AG09319 (cell line): Measurements from ENCODE around the gene GAS2L3.
"Not testable (repeated sequence)": the region's sequence is repeated elsewhere in the genome, so short reads cannot be mapped to it uniquely, and the experiment has no call there.

Experiments used
- DNase-seq: peaks from one replicate; pipeline ENCODE4 v3.0.0-alpha.2; 2010; ENCODE audit warnings: low read depth; ENCODE audit errors: extremely low read depth
- TF ChIP-seq, protein P1 (sequence below): IDR thresholded peaks from 2 replicates; pipeline ENCODE4 v1.5.1; 2011; ENCODE audit warnings: low read depth, mild to moderate bottlenecking, inconsistent platforms, low read length, moderate library complexity

Gene GAS2L3

DNA sequence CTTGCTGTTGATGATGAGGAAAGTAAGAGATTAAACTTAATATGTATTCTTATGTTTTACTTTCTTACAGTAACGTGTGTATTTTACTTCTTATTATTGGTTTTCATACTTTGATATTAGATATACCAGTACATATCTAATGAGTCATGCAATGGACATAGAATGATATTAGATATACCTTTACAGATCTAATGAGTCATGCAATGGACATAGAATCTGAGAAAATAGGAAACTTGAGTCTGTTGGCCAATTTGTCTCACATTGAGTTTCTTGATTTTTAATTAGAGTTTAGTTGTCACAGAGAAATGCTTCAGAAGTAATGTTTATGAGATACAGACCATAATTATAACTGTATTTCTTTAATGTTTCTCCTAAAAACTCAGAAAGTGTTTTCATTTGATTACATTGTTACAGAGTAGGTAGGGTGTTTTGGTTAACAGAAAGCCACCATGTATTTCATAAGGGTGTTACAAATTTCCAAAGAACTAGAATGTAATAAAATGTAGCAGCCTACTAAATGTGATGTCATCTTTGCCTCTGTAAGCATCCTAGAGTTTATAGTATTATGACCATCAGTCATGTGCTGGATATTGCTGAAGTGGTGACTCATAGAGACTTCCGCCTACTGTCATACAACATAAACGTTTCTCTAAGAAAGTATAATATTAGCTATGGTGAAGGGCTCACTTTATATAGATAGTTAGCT lies 3.0 kb downstream of the GAS2L3 start:
- DNase-seq: no peak
- TF ChIP-seq, protein P1, sequence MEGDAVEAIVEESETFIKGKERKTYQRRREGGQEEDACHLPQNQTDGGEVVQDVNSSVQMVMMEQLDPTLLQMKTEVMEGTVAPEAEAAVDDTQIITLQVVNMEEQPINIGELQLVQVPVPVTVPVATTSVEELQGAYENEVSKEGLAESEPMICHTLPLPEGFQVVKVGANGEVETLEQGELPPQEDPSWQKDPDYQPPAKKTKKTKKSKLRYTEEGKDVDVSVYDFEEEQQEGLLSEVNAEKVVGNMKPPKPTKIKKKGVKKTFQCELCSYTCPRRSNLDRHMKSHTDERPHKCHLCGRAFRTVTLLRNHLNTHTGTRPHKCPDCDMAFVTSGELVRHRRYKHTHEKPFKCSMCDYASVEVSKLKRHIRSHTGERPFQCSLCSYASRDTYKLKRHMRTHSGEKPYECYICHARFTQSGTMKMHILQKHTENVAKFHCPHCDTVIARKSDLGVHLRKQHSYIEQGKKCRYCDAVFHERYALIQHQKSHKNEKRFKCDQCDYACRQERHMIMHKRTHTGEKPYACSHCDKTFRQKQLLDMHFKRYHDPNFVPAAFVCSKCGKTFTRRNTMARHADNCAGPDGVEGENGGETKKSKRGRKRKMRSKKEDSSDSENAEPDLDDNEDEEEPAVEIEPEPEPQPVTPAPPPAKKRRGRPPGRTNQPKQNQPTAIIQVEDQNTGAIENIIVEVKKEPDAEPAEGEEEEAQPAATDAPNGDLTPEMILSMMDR: no peak

DNA sequence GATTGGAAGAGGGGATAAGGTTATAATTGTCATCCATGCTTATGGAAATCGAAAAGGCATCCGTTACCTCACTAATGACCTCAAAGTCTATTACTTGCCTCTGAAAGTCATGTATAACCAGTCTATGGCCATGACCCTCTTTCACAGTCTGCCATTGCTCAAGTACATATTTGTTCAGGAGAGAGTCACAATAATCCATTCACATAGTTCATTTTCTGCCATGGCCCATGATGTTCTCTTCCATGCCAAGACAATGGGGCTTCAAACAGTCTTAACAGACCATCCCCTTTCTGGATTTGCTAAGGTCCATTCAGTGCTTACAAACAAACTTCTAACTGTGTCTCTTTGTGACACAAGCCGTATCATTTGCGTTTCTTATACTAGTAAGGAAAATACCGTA lies 5.4 kb downstream of the GAS2L3 start:
- TF ChIP-seq, protein P1: no peak
- no peak for DNase-seq

DNA sequence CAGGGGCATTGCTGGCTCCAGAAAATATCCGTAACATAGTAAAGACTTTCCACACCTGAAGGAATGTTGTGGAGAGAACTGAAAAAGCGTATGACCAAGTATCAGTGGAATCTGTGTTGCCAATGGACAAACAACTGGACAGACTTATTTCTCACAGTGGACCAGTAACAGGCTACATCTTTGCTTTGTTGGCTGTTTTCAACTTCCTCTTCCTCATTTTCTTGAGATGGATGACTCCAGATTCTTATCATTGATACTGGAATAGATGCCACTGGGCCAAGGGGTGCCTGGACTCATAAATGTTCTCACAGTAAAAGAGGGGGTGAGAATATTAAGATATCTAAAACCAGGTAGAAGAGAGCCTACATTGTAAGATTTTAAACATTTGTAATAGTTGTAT lies 6.4 kb downstream of the GAS2L3 start:
- no peak for DNase-seq
- TF ChIP-seq, protein P1: no peak

DNA sequence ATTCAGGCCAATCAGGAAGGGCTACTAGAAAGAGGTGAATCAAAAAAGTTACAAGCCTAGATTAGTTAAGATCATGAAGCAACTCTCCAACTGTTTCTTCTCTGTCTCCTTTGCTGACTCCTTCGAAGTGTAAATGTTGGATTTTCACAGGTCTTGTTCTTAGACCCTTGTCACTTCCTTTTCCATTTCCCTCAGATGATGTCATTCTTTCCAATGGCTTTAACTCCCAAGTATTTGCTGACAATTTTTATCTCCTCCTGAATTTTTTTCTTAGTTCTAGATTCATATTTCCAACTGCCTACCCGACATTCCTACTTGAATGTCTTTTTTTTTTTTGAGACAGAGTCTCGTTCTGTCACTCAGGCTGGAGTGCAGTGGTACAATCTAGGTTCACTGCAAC lies 10.8 kb downstream of the GAS2L3 start:
- no peak for DNase-seq
- TF ChIP-seq, protein P1: no peak

DNA sequence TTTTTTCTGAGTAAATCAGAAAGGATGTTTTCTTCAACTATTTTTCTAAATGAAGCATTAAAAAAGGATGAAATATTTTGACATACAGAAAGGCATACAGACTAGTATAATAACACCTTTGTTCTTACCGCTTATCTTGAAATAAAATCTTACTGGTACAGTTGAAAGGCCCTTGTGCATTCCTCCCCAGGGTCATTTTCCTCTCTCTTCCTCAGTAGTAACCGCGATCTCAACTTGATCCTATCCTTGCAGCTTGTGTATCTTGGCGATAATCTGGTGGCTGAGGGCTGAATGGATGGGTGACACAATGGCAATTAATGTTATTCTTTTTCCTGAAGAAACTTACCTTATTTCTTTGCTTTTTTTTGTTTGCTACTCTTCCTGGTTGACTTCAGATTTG lies 18.5 kb downstream of the GAS2L3 start:
- DNase-seq: no peak
- TF ChIP-seq, protein P1: no peak

DNA sequence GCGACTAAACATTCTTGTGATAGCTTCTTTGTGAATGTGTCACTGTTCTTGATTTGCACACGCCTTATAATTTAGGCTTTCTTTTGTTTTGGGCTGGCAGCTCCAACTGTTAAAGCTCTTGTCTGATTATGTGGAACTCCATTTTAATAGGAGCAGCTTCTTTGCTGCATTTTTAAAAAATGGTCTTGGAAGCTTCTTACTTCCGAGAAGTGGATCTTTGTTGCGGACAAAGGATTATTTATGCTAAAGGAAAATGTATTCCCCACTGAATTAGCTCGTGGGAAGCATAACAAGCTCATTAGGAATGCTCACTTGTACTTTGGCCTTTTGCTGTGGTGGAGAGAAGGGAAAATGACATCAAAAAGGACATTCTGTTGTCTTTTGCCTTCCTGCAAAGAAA lies 20.0 kb downstream of the GAS2L3 start:
- TF ChIP-seq, protein P1: no peak
- DNase-seq: no peak

DNA sequence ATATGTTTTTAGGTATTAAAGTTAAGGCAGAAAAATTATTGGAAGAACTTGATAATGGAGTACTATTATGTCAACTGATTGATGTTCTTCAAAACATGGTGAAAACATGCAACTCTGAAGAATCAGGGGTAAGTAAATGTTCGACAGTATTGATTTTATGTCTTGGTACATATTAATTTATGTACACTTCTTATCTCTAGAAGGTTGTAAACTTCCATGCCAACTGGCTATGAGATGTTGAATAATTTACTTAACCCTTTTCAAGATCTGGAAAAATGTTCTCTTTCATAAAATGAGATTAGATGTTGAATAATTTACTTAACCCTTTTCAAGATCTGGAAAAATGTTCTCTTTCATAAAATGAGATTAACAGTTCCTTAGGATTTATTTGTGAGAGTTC lies 28.1 kb downstream of the GAS2L3 start:
- no peak for DNase-seq
- TF ChIP-seq, protein P1: no peak

DNA sequence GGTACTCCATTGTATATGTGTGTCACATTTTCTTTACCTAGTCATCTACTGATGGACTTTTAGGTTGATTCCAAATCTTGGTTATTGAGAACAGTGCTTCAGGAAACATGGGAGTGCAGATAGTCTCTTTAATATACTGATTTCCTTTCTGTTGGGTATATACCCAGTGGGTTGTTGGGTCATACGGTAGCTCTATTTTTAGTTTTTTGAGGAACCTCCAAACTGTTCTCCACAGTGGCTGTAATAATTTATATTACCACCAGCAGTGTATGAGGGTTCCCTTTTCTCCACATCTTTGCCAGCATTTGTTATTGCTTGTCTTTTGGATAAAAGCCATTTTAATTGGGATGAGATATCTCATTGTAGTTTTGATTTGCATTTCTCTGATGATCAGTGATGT lies 29.5 kb downstream of the GAS2L3 start:
- DNase-seq: not testable (repeated sequence)
